GM12892 (cell line): ENCODE results near the gene UGT1A8.
"Not testable (repeated sequence)": the region's sequence is repeated elsewhere in the genome, so short reads cannot be mapped to it uniquely, and the experiment has no call there.

Experiments
- POLR2A ChIP-seq: IDR thresholded peaks from 2 replicates; pipeline ENCODE4 v1.6.1; 2011; ENCODE audit warnings: low read depth, low read length, control low read depth
- POLR2AphosphoS5 ChIP-seq: IDR thresholded peaks from 2 replicates; pipeline ENCODE4 v1.6.1; 2011; ENCODE audit warnings: low read depth, low read length, control low read depth

- not testable (repeated sequence) for TF ChIP-seq POLR2A, POLR2AphosphoS5
Measured at GRCh38 chr2:233583217-233583965, 34.0 kb upstream of the UGT1A8 start.
